ENCODE data around the gene INPP5A. TPM values are rescaled to one million over a fixed set of nuclear protein-coding genes. Genes with fewer than 3 reads are reported as not detected.

The INPP5A gene
- total RNA-seq, 1 experiment from 2014 or later = 14.7 TPM

DNA sequence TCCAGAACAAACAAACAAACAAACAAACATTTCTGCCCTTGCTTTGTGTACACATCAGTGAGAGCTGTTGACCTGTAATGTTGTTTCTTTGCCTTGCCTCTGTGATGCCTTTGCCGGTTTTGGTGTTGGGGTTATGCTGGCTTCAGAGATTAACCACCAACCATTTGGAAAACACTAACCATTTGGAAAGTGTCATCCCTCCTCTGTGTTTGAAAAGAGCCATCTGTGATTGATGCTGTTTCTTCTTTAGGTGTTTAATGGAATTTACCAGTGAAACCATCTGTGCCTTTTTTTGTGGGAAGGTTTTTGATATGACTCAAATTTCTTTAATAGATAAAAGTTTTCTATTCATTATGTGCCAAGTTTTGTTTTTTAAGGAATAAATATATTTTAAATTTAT lies 46.5 kb downstream of the INPP5A start:
- Mint-ChIP-seq H3K4me1 (ENCODE audit: insufficient read depth, unreplicated experiment) (no peaks in the 10 kb centered on the region), H3K4me3 (ENCODE audit: unreplicated experiment) (no peak overlapping the region), H3K36me3 (ENCODE audit: insufficient read depth, unreplicated experiment) (no peaks in the 10 kb centered on the region), H3K27ac (ENCODE audit: low read depth, unreplicated experiment) (no peak overlapping the region), H3K9me3 (ENCODE audit: unreplicated experiment) (no peaks in the 10 kb centered on the region), H3K27me3 (ENCODE audit: insufficient read depth, unreplicated experiment) (no peaks in the 10 kb centered on the region)
- TF ChIP-seq, protein P1, sequence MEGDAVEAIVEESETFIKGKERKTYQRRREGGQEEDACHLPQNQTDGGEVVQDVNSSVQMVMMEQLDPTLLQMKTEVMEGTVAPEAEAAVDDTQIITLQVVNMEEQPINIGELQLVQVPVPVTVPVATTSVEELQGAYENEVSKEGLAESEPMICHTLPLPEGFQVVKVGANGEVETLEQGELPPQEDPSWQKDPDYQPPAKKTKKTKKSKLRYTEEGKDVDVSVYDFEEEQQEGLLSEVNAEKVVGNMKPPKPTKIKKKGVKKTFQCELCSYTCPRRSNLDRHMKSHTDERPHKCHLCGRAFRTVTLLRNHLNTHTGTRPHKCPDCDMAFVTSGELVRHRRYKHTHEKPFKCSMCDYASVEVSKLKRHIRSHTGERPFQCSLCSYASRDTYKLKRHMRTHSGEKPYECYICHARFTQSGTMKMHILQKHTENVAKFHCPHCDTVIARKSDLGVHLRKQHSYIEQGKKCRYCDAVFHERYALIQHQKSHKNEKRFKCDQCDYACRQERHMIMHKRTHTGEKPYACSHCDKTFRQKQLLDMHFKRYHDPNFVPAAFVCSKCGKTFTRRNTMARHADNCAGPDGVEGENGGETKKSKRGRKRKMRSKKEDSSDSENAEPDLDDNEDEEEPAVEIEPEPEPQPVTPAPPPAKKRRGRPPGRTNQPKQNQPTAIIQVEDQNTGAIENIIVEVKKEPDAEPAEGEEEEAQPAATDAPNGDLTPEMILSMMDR (IDR thresholded peaks at IDR 0.05; ENCODE audit: unreplicated experiment) = no peak
- intact Hi-C loops (cut with micrococcal nuclease) = no loop called here
- ChIA-PET CTCF (no interaction called here), POLR2A (no interaction called here)
- no TSS peak for BruUV-seq (replicated peaks)
- DNase-seq (ENCODE audit: unreplicated experiment) = no peak

GRCh38 chr10:132585732-132586722 lies 48.4 kb downstream of the INPP5A start:
- H3K9me3 Mint-ChIP-seq (ENCODE audit: unreplicated experiment) = no peaks in the 10 kb centered on the region
- DNase-seq (ENCODE audit: unreplicated experiment) = no peak
- no peak overlapping the region for H3K4me3 Mint-ChIP-seq (ENCODE audit: unreplicated experiment)
- no peak overlapping the region for H3K27ac Mint-ChIP-seq (ENCODE audit: low read depth, unreplicated experiment)
- POLR2A ChIA-PET = no interaction called here
- CTCF ChIA-PET = no interaction called here
- TF ChIP-seq, protein P1 (IDR thresholded peaks at IDR 0.05; ENCODE audit: unreplicated experiment) = no peak
- no peaks in the 10 kb centered on the region for H3K27me3 Mint-ChIP-seq (ENCODE audit: insufficient read depth, unreplicated experiment)
- peaks cover 5% of the 10 kb centered on the region for H3K4me1 Mint-ChIP-seq (ENCODE audit: insufficient read depth, unreplicated experiment)
- intact Hi-C loops (cut with micrococcal nuclease) = no loop called here
- BruUV-seq (replicated peaks) = no TSS peak
- no peaks in the 10 kb centered on the region for H3K36me3 Mint-ChIP-seq (ENCODE audit: insufficient read depth, unreplicated experiment)

- Mint-ChIP-seq H3K4me3 (ENCODE audit: unreplicated experiment) (no peak overlapping the region), H3K36me3 (ENCODE audit: insufficient read depth, unreplicated experiment) (no peaks in the 10 kb centered on the region), H3K9me3 (ENCODE audit: unreplicated experiment) (no peaks in the 10 kb centered on the region), H3K4me1 (ENCODE audit: insufficient read depth, unreplicated experiment) (peaks cover 13% of the 10 kb centered on the region), H3K27ac (ENCODE audit: low read depth, unreplicated experiment) (no peak overlapping the region), H3K27me3 (ENCODE audit: insufficient read depth, unreplicated experiment) (no peaks in the 10 kb centered on the region)
- TF ChIP-seq, protein P1 (IDR thresholded peaks at IDR 0.05; ENCODE audit: unreplicated experiment) = no peak
- no TSS peak for BruUV-seq (replicated peaks)
- ChIA-PET CTCF (no interaction called here), POLR2A (interaction anchor here (0.6 kb wide), 1 partner anchor 15 kb away, joined by 3 read pairs; no protein-coding TSS in a partner anchor)
- intact Hi-C loops (cut with micrococcal nuclease) = no loop called here
- no peak for DNase-seq (ENCODE audit: unreplicated experiment)
Observed at GRCh38 chr10:132586739-132587138, 49.2 kb downstream of the INPP5A start.

GRCh38 chr10:132587175-132587574 lies 49.6 kb downstream of the INPP5A start:
- H3K4me1 Mint-ChIP-seq (ENCODE audit: insufficient read depth, unreplicated experiment) = peaks cover 16% of the 10 kb centered on the region
- no TSS peak for BruUV-seq (replicated peaks)
- no peaks in the 10 kb centered on the region for H3K36me3 Mint-ChIP-seq (ENCODE audit: insufficient read depth, unreplicated experiment)
- TF ChIP-seq, protein P1 (IDR thresholded peaks at IDR 0.05; ENCODE audit: unreplicated experiment) = no peak
- CTCF ChIA-PET = no interaction called here
- no peaks in the 10 kb centered on the region for H3K27me3 Mint-ChIP-seq (ENCODE audit: insufficient read depth, unreplicated experiment)
- H3K9me3 Mint-ChIP-seq (ENCODE audit: unreplicated experiment) = no peaks in the 10 kb centered on the region
- POLR2A ChIA-PET = interaction anchor here (0.6 kb wide), 1 partner anchor 15 kb away, joined by 3 read pairs; no protein-coding TSS in a partner anchor
- intact Hi-C loops (cut with micrococcal nuclease) = no loop called here
- H3K27ac Mint-ChIP-seq (ENCODE audit: low read depth, unreplicated experiment) = no peak overlapping the region
- no peak for DNase-seq (ENCODE audit: unreplicated experiment)
- no peak overlapping the region for H3K4me3 Mint-ChIP-seq (ENCODE audit: unreplicated experiment)
